H1 (cell line): ENCODE results near the gene FASTK. TPM values are rescaled to one million over a fixed set of nuclear protein-coding genes. Genes with fewer than 3 reads are reported as not detected.

Experiments used
- CTCF ChIA-PET: fragments of 300-600 bp; sonication (Branson Sonifier 250); formaldehyde crosslinking; loops from one replicate; lab custom pipeline; 2021; ENCODE audit not compliant: partially characterized antibody; lab: Charles Lee
- POLR2A ChIA-PET: fragments of 300-600 bp; sonication (Branson Sonifier 250); formaldehyde crosslinking; loops from one replicate; lab custom pipeline; 2021; ENCODE audit warnings: inconsistent platforms; ENCODE audit not compliant: partially characterized antibody; lab: Charles Lee
- DNase-seq, 2 experiments: peaks; one replicate each; pipeline versions ENCODE4 v3.0.0 to v3.0.0-alpha.2; 2010 to 2022; ENCODE audit warnings: low spot score in 2 of 2, low read depth in 1 of 2, mixed read lengths in 1 of 2
- FAIRE-seq: peaks from 2 replicates; lab custom pipeline; 2011; peaks lifted over from hg19 to GRCh38; lab: Jason Lieb, UNC
- H2AFZ ChIP-seq: 2 replicates; pipeline ENCODE4 v1.8.1; 2012; ENCODE audit warnings: low read length, inconsistent platforms
- H2AK5ac ChIP-seq: 2 replicates; pipeline ENCODE4 v1.6.1; 2013; ENCODE audit warnings: low read depth, low read length
- H2BK120ac ChIP-seq: replicated peaks from 2 replicates; pipeline ENCODE3; 2013; ENCODE audit warnings: low read depth, low read length, inconsistent platforms
- H2BK12ac ChIP-seq: 2 replicates; pipeline ENCODE4 v1.6.1; 2013; ENCODE audit warnings: low read depth, low read length
- H2BK15ac ChIP-seq: 2 replicates; pipeline ENCODE4 v1.6.1; 2013; ENCODE audit warnings: low read length
- H2BK20ac ChIP-seq: 2 replicates; pipeline ENCODE4 v1.6.1; 2013; ENCODE audit warnings: low read length
- H2BK5ac ChIP-seq: 2 replicates; pipeline ENCODE4 v1.6.1; 2013; ENCODE audit warnings: low read depth, low read length
- H3K14ac ChIP-seq: 2 replicates; pipeline ENCODE4 v1.6.1; 2013; ENCODE audit warnings: inconsistent platforms; ENCODE audit not compliant: insufficient read length
- H3K18ac ChIP-seq: 2 replicates; pipeline ENCODE4 v1.6.1; 2013; ENCODE audit warnings: low read length; ENCODE audit errors: extremely low read depth
- H3K23ac ChIP-seq: 2 replicates; pipeline ENCODE4 v1.6.1; 2013; ENCODE audit warnings: inconsistent platforms; ENCODE audit not compliant: insufficient read length
- H3K23me2 ChIP-seq: 2 replicates; pipeline ENCODE4 v1.6.1; 2013; ENCODE audit warnings: low read depth, low read length
- H3K27ac ChIP-seq: 2 replicates; pipeline ENCODE4 v1.6.1; 2011; ENCODE audit warnings: low read depth, low read length, inconsistent platforms
- H3K27me3 ChIP-seq, 4 experiments: replicated peaks in 1 of 4; 1 replicate in 1 of 4; 2 replicates in 3 of 4; pipeline versions ENCODE4 v1.6.1 to v1.8.1; 2011 to 2013; ENCODE audit warnings: low read length in 3 of 4, mild to moderate bottlenecking in 3 of 4, inconsistent platforms in 2 of 4, mixed read lengths in 2 of 4, moderate library complexity in 1 of 4; ENCODE audit not compliant: control insufficient read depth in 3 of 4, insufficient read depth in 3 of 4; ENCODE audit errors: extremely low read depth in 1 of 4
- H3K36me3 ChIP-seq, 4 experiments: 2 replicates each; pipeline versions ENCODE4 v1.6.1 to v1.8.1; 2011 to 2013; ENCODE audit warnings: mild to moderate bottlenecking in 4 of 4, low read length in 3 of 4, moderate library complexity in 2 of 4, control low read depth in 1 of 4, inconsistent platforms in 1 of 4; ENCODE audit not compliant: insufficient read depth in 4 of 4, control insufficient read depth in 2 of 4
- H3K4ac ChIP-seq: replicated peaks from 2 replicates; pipeline ENCODE3; 2013; ENCODE audit warnings: low read length, low read depth, mixed read lengths, inconsistent platforms; ENCODE audit not compliant: insufficient read length
- H3K4me1 ChIP-seq, 4 experiments: replicated peaks in 1 of 4; 1 replicate in 1 of 4; 2 replicates in 3 of 4; pipeline versions ENCODE4 v1.6.1 to v1.8.1; 2011 to 2013; ENCODE audit warnings: low read length in 3 of 4, inconsistent platforms in 2 of 4, mixed read lengths in 1 of 4; ENCODE audit not compliant: insufficient read depth in 4 of 4, control insufficient read depth in 3 of 4
- H3K4me2 ChIP-seq, 2 experiments: 2 replicates each; pipeline versions ENCODE4 v1.6.1 to v1.8.1; 2011 to 2013; ENCODE audit warnings: low read depth in 2 of 2, low read length in 2 of 2, control low read depth in 1 of 2, inconsistent platforms in 1 of 2, mild to moderate bottlenecking in 1 of 2; ENCODE audit not compliant: insufficient read depth in 1 of 2
- H3K4me3 ChIP-seq, 4 experiments: fragments of 200-600, 300-600 bp in 1 of 4; sonication (generic), shearing (Covaris generic), sonication (Bioruptor Twin) in 1 of 4; 2 replicates each; pipeline versions ENCODE4 v1.5.1 to v1.8.1; 2011 to 2016; ENCODE audit warnings: low read length in 4 of 4, low read depth in 3 of 4, control low read depth in 2 of 4, inconsistent platforms in 2 of 4, mild to moderate bottlenecking in 2 of 4, mixed read lengths in 1 of 4, moderate library complexity in 1 of 4; ENCODE audit not compliant: insufficient read depth in 2 of 4; ENCODE audit errors: extremely low read depth in 1 of 4
- H3K56ac ChIP-seq: replicated peaks from 2 replicates; pipeline ENCODE3; 2013; ENCODE audit warnings: low read depth, mild to moderate bottlenecking, mixed read lengths, low read length, inconsistent platforms; ENCODE audit not compliant: insufficient read length
- H3K79me1 ChIP-seq: 2 replicates; pipeline ENCODE4 v1.6.1; 2013; ENCODE audit warnings: low read depth, low read length, control low read depth
- H3K79me2 ChIP-seq, 2 experiments: 2 replicates each; pipeline versions ENCODE4 v1.6.1 to v1.8.1; 2012 to 2013; ENCODE audit warnings: low read length in 2 of 2, mild to moderate bottlenecking in 2 of 2, inconsistent platforms in 1 of 2; ENCODE audit not compliant: insufficient read depth in 2 of 2, control insufficient read depth in 1 of 2
- H3K9ac ChIP-seq, 4 experiments: replicated peaks in 1 of 4; 1 replicate in 1 of 4; 2 replicates in 3 of 4; pipeline versions ENCODE4 v1.6.1 to v1.8.1; 2011 to 2013; ENCODE audit warnings: low read depth in 3 of 4, low read length in 3 of 4, control low read depth in 2 of 4, mild to moderate bottlenecking in 2 of 4, moderate library complexity in 2 of 4, inconsistent platforms in 1 of 4; ENCODE audit errors: extremely low read depth in 1 of 4
- H3K9me3 ChIP-seq, 2 experiments: 2 replicates each; pipeline versions ENCODE4 v1.6.1 to v1.8.1; 2012 to 2013; ENCODE audit warnings: mild to moderate bottlenecking in 2 of 2, moderate library complexity in 2 of 2, control low read depth in 1 of 2, inconsistent platforms in 1 of 2, low read depth in 1 of 2, low read length in 1 of 2, mixed read lengths in 1 of 2; ENCODE audit not compliant: insufficient read depth in 2 of 2
- H4K20me1 ChIP-seq, 2 experiments: replicated peaks in 1 of 2; 2 replicates each; pipeline versions ENCODE3 to v1.8.1; 2011 to 2013; ENCODE audit warnings: inconsistent platforms in 2 of 2, low read length in 2 of 2, mild to moderate bottlenecking in 1 of 2; ENCODE audit not compliant: insufficient read depth in 2 of 2, control insufficient read depth in 1 of 2
- H4K5ac ChIP-seq: 2 replicates; pipeline ENCODE4 v1.6.1; 2013; ENCODE audit warnings: low read length, low read depth, mixed read lengths, inconsistent platforms; ENCODE audit not compliant: insufficient read length
- H4K8ac ChIP-seq: 2 replicates; pipeline ENCODE4 v1.8.0; 2013; ENCODE audit warnings: mild to moderate bottlenecking, moderate library complexity, low read length, inconsistent platforms; ENCODE audit not compliant: insufficient read depth; ENCODE audit errors: extremely low read depth
- H4K91ac ChIP-seq: replicated peaks from 2 replicates; pipeline ENCODE3; 2013; ENCODE audit warnings: low read length, mixed read lengths, inconsistent platforms; ENCODE audit not compliant: insufficient read length
- KDM1A ChIP-seq: fragments of 200-600, 300-600 bp; sonication (generic); IDR thresholded peaks from 2 replicates; pipeline ENCODE4 v1.7.1; 2016; ENCODE audit warnings: mild to moderate bottlenecking, low read length, borderline replicate concordance
- POLR2AphosphoS5 ChIP-seq: IDR thresholded peaks from 2 replicates; pipeline ENCODE4 v1.6.1; 2011; ENCODE audit warnings: low read depth, low read length
- SP4 ChIP-seq: IDR thresholded peaks from 2 replicates; pipeline ENCODE4 v1.6.1; 2012; ENCODE audit warnings: low read length, inconsistent platforms
- WGBS, 2 experiments: shearing (Covaris generic) in 1 of 2; methylation state at CpG; one replicate each; pipeline versions ENCODE4 v1.1.6 to v1.1.7; 2013 to 2015; ENCODE audit warnings: low lambda C conversion rate in 2 of 2, mixed read lengths in 2 of 2, inconsistent platforms in 1 of 2, low coverage in 1 of 2, missing lambda C conversion rate in 1 of 2; ENCODE audit not compliant: insufficient replicate concordance in 2 of 2, insufficient coverage in 1 of 2, insufficient read length in 1 of 2; ENCODE audit errors: extremely low coverage in 1 of 2, missing lambda C conversion rate in 1 of 2; 5-methylcytosine and 5-hydroxymethylcytosine counted together
- polyA plus RNA-seq, 7 experiments: library from polyadenylated mRNA; depleted of rRNA in 3 of 7; stranded (reverse) in 5 of 7; unstranded in 2 of 7; fragments of >200 nt in 5 of 7; fragments of 200-250 nt in 2 of 7; gene quantifications; 1 replicate in 5 of 7; 2 replicates in 1 of 7; 4 replicates in 1 of 7; pipeline versions ENCODE4 v1.2.1 to v1.2.3, GENCODE V29; 2011 to 2013; ENCODE audit warnings: missing spikeins in 2 of 7, mixed read lengths in 2 of 7
- total RNA-seq: library from RNA; stranded (reverse); fragmentation: NEBNext Ultra II Directional; extraction: Animal tissue kit (Norgen Biotek cat#: 25700); gene quantifications from 2 replicates; pipeline ENCODE4 v1.2.1, GENCODE V29; 2021

The FASTK gene
- total and polyA plus RNA-seq, 2 of the 8 experiments (the other 6 are each of a cell fraction or from before 2014, with no cell fraction given) = 39.4 to 84.0 TPM

GRCh38 chr7:151085329-151085690 lies 4.7 kb upstream of the FASTK start:
- H2BK15ac ChIP-seq = peak overlapping the region; percentile 88; the same call in 1 of the 2 replicates
- H3K36me3 ChIP-seq = no peaks in the 10 kb centered on the region
- H4K5ac ChIP-seq = no peak overlapping the region
- H2BK5ac ChIP-seq = peak overlapping the region; percentile 42; the same call in 1 of the 2 replicates
- H2AFZ ChIP-seq = no peak overlapping the region
- H3K79me2 ChIP-seq = peaks cover 0 to 26% of the 10 kb centered on the region in 2 experiments; a peak in 2 of 4 replicates
- peaks cover 0 to 26% (median 14%) of the 10 kb centered on the region in 4 experiments; a peak in 6 of 7 replicates for H3K27me3 ChIP-seq
- peak overlapping the region; percentile 51 for H4K91ac ChIP-seq
- no peak overlapping the region for H3K14ac ChIP-seq
- 0 out of 2 replicates have a peak overlapping the region, but pooled peaks have one; percentile 15 for H3K18ac ChIP-seq
- H2BK20ac ChIP-seq = no peak overlapping the region
- FAIRE-seq (no peak), DNase-seq (no peak)
- no peak for TF ChIP-seq KDM1A
- 0 out of 2 replicates have a peak, but pooled peaks have one; percentile 14 for TF ChIP-seq SP4
- TF ChIP-seq POLR2AphosphoS5 = 0 out of 2 replicates have a peak, but pooled peaks have one; percentile 8
- peaks cover 19 to 27% of the 10 kb centered on the region in 2 experiments for H4K20me1 ChIP-seq
- H3K27ac ChIP-seq = no peak overlapping the region
- H3K23me2 ChIP-seq = peaks cover 32% of the 10 kb centered on the region
- peaks cover 5% of the 10 kb centered on the region for H3K79me1 ChIP-seq
- H3K4me1 ChIP-seq = peaks cover 6 to 53% (median 31%) of the 10 kb centered on the region in 4 experiments
- WGBS, 2 experiments = 52% methylated on average over 5 of the region's 5 CpGs; no CpG with 5 or more reads in 1 of the 2 experiments
- H3K9me3 ChIP-seq = no peaks in the 10 kb centered on the region
- POLR2A ChIA-PET = interaction anchor here (0.6 to 2.7 kb wide), 9 partner anchors 9 to 234 kb away, joined by 3 to 13 read pairs (median 4); partner anchors contain the start of genes ABCF2 and H2BK1
- peak overlapping the region; percentile 46 for H3K4ac ChIP-seq
- H3K4me3 ChIP-seq = peak overlapping the region in 3 of 4 experiments; percentile 48 to 64 (median 58); a peak in 5 of 8 replicates
- no peak overlapping the region for H2AK5ac ChIP-seq
- no peak overlapping the region for H3K9ac ChIP-seq
- no peak overlapping the region for H2BK120ac ChIP-seq
- H3K56ac ChIP-seq = no peak overlapping the region
- no peak overlapping the region for H4K8ac ChIP-seq
- H3K4me2 ChIP-seq = peak overlapping the region; percentile 78 to 85
- CTCF ChIA-PET = interaction anchor here (0.8 to 15.1 kb wide), 12 partner anchors 8 to 142 kb away, joined by 3 to 448 read pairs (median 3); partner anchors contain the start of genes ABCF2 and SLC4A2
- no peak overlapping the region; the same call in 1 of the 2 replicates for H2BK12ac ChIP-seq
- no peak overlapping the region for H3K23ac ChIP-seq
